Measurements from ENCODE around the gene TRIM62.

Gene TRIM62

GRCh38 chr1:33163621-33164519 lies 18.0 kb downstream of the TRIM62 start:
- Histone ChIP-seq H3K79me2 (ENCODE audit: low read length) (no peaks in the 10 kb centered on the region), H3F3A (ENCODE audit: insufficient read depth, low read length) (no peaks in the 10 kb centered on the region), H3K4me3 (ENCODE audit: low read length) (no peak overlapping the region), H2AFZ (ENCODE audit: low read length) (no peak overlapping the region), H3K4me2 (ENCODE audit: low read depth, low read length) (no peak overlapping the region), H3K9ac (ENCODE audit: low read length) (no peak overlapping the region), H3K9me3 (replicated peaks; ENCODE audit: insufficient read depth, low read length) (no peaks in the 10 kb centered on the region), H4K20me1 (ENCODE audit: insufficient read depth, low read length) (no peaks in the 10 kb centered on the region), H3K4me1 (ENCODE audit: low read length) (no peaks in the 10 kb centered on the region), H3K27ac (ENCODE audit: low read length) (no peak overlapping the region), H3K9me2 (replicated peaks; ENCODE audit: insufficient read depth, low read length) (no peaks in the 10 kb centered on the region), H3K36me3 (replicated peaks; ENCODE audit: insufficient read depth, low read length) (no peaks in the 10 kb centered on the region), H3K27me3 (replicated peaks; ENCODE audit: insufficient read depth, low read length) (no peaks in the 10 kb centered on the region)
- TF ChIP-seq CTCF (IDR thresholded peaks at IDR 0.05; ENCODE audit: low read length) (no peak), EZH2 (optimal IDR thresholded peaks at IDR 0.05; ENCODE audit: low read depth, low read length) (no peak), EZH2phosphoT487 (IDR thresholded peaks at IDR 0.05; ENCODE audit: low read length) (no peak)
- DNase-seq, result no peak

GRCh38 chr1:33162141-33162540 lies 19.7 kb downstream of the TRIM62 start:
- no peaks in the 10 kb centered on the region for H3K27me3 ChIP-seq (replicated peaks; ENCODE audit: insufficient read depth, low read length)
- no peak for DNase-seq
- H3K27ac ChIP-seq (ENCODE audit: low read length), result no peak overlapping the region
- no peak overlapping the region for H3K9ac ChIP-seq (ENCODE audit: low read length)
- H3F3A ChIP-seq (ENCODE audit: insufficient read depth, low read length), result no peaks in the 10 kb centered on the region
- H3K9me3 ChIP-seq (replicated peaks; ENCODE audit: insufficient read depth, low read length), result no peaks in the 10 kb centered on the region
- H2AFZ ChIP-seq (ENCODE audit: low read length), result no peak overlapping the region
- no peak for TF ChIP-seq CTCF (IDR thresholded peaks at IDR 0.05; ENCODE audit: low read length)
- TF ChIP-seq EZH2 (optimal IDR thresholded peaks at IDR 0.05; ENCODE audit: low read depth, low read length), result no peak
- no peak for TF ChIP-seq EZH2phosphoT487 (IDR thresholded peaks at IDR 0.05; ENCODE audit: low read length)
- H3K4me3 ChIP-seq (ENCODE audit: low read length), result no peak overlapping the region
- H3K36me3 ChIP-seq (replicated peaks; ENCODE audit: insufficient read depth, low read length), result no peaks in the 10 kb centered on the region
- no peaks in the 10 kb centered on the region for H3K79me2 ChIP-seq (ENCODE audit: low read length)
- no peak overlapping the region for H3K4me2 ChIP-seq (ENCODE audit: low read depth, low read length)
- H4K20me1 ChIP-seq (ENCODE audit: insufficient read depth, low read length), result no peaks in the 10 kb centered on the region
- H3K9me2 ChIP-seq (replicated peaks; ENCODE audit: insufficient read depth, low read length), result no peaks in the 10 kb centered on the region
- H3K4me1 ChIP-seq (ENCODE audit: low read length), result no peaks in the 10 kb centered on the region

GRCh38 chr1:33161061-33161681 lies 20.7 kb downstream of the TRIM62 start:
- Histone ChIP-seq H3K9me2 (replicated peaks; ENCODE audit: insufficient read depth, low read length) (no peaks in the 10 kb centered on the region), H3K27ac (ENCODE audit: low read length) (no peak overlapping the region), H3K4me3 (ENCODE audit: low read length) (no peak overlapping the region), H3K36me3 (replicated peaks; ENCODE audit: insufficient read depth, low read length) (no peaks in the 10 kb centered on the region), H2AFZ (ENCODE audit: low read length) (no peak overlapping the region), H4K20me1 (ENCODE audit: insufficient read depth, low read length) (no peaks in the 10 kb centered on the region), H3K9ac (ENCODE audit: low read length) (no peak overlapping the region), H3K4me2 (ENCODE audit: low read depth, low read length) (no peak overlapping the region), H3K4me1 (ENCODE audit: low read length) (no peaks in the 10 kb centered on the region), H3F3A (ENCODE audit: insufficient read depth, low read length) (no peaks in the 10 kb centered on the region), H3K27me3 (replicated peaks; ENCODE audit: insufficient read depth, low read length) (no peaks in the 10 kb centered on the region), H3K79me2 (ENCODE audit: low read length) (no peaks in the 10 kb centered on the region), H3K9me3 (replicated peaks; ENCODE audit: insufficient read depth, low read length) (no peaks in the 10 kb centered on the region)
- no peak for DNase-seq
- TF ChIP-seq EZH2phosphoT487 (IDR thresholded peaks at IDR 0.05; ENCODE audit: low read length), result no peak
- no peak for TF ChIP-seq CTCF (IDR thresholded peaks at IDR 0.05; ENCODE audit: low read length)
- TF ChIP-seq EZH2 (optimal IDR thresholded peaks at IDR 0.05; ENCODE audit: low read depth, low read length), result no peak
